Globus pallidus (tissue), 1 donor: ENCODE measurements around the gene SACM1L.
"Not testable (repeated sequence)": the region's sequence is repeated elsewhere in the genome, so short reads cannot be mapped to it uniquely, and the experiment has no call there.

Experiments used
- DNase-seq: peaks from one replicate; pipeline ENCODE4 v3.0.0-alpha.2; 2015; ENCODE audit warnings: low spot score

Gene SACM1L

DNA sequence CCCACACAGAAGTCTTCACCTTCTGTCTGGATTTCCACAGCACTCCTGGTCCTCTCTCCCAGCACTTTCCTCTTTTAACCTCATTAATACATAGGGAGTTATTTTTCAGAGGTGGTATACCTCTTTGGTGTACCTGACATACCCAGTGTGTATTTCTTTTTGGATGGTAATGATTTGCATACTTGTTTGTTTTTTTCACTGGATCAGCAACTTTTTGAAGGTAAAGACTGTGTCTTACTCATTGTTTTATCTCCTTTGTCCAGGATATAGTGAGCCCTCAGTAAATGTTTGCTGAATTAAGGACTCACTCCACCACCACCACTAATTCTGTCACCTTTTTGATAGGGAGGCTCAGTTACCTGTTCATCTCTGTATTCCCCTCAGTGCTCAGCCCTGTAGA, 52.1 kb downstream of the SACM1L start:
- DNase-seq = no peak

DNA sequence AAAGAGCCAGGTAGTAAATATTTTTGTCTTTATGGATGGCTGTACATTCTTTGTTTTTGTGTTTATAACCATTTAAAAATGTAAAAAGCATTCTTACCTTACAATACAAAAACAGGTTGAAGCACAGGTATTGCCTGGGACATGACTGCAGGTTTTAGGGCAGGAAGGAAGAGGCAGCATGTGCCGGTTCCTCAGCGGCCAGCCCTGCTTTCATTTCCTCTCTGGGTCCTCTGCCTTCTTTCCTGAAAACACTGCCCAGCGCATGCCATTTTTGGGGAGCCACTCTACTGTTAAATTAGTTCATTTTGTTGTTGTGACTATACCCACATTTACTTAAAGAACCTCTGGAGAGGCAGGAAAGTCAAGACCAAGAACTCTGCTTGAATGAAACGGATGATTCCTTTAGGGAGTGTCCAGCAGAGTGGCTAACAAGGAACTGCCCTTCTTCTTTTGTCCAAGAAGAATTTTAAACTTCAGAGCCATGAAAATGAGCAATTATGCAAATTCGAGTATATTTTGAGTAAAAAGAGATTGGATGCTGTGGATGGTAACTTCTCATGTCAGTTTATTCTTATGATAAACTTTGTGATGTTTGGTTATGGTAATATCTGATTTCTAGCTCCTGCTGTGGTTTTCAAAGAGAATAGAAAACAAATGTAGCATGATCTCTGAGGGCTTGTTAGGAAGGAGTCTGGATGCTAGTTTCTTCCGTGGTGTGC, 52.7 kb downstream of the SACM1L start:
- peak; percentile 10 for DNase-seq

DNA sequence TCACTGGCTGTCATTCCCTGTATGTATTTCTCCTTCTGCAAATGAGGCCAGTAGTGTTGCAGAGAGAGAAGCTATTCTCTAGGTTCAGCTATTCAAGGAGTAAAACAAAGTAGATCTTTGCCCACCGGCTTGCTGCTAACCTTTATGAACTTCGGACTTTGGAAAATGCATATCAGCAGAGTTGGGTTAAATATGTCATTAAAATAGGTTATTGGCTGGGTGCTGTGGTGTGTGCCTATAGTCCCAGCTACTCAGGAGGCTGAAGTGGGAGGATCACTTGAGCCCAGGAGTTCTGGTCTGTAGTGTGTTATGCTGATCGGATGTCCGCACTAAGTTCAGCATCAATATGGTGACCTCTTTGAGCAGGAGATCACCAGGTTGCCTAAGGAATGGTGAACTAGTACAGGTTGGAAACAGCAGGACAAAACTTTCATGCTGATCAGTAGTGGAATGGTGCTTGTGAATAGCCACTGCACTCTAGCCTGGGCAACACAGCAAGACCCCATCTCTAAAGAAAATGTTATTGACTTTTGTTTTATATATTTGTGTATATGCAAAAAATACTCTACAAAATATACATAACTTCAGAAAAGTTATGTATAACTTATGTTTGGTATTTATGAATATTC, 53.4 kb downstream of the SACM1L start:
- no peak for DNase-seq

DNA sequence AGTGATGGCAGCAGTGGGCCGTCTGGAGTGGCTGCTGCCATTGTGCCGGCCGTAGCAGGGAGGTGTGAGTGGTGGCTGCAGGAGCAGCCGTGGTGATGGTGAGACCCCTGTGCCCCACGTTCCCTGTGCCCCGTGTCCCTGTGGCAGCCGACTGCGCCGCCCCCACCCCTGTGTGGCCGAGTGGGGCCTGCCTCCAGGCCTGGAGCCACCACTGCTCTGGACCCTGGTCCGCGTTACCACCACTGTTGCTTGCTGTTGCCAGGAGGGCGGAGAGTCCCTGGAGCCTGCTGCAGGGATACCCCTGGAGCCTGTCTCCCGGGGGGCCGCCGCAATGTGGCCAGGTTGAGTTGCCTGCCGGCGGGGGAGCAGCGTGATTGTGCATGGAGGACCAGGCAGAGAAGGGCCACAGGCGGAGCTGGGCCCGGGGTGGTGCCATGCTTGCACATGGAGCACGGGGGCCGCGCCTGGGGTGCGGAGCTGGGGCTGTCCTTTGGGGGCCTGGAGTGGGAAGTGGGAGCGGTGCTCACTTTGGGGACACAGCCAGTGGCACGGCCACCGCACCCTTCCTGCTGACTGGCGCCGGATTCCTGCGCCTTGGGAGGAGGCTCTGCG, 57.1 kb downstream of the SACM1L start:
- DNase-seq = no peak

DNA sequence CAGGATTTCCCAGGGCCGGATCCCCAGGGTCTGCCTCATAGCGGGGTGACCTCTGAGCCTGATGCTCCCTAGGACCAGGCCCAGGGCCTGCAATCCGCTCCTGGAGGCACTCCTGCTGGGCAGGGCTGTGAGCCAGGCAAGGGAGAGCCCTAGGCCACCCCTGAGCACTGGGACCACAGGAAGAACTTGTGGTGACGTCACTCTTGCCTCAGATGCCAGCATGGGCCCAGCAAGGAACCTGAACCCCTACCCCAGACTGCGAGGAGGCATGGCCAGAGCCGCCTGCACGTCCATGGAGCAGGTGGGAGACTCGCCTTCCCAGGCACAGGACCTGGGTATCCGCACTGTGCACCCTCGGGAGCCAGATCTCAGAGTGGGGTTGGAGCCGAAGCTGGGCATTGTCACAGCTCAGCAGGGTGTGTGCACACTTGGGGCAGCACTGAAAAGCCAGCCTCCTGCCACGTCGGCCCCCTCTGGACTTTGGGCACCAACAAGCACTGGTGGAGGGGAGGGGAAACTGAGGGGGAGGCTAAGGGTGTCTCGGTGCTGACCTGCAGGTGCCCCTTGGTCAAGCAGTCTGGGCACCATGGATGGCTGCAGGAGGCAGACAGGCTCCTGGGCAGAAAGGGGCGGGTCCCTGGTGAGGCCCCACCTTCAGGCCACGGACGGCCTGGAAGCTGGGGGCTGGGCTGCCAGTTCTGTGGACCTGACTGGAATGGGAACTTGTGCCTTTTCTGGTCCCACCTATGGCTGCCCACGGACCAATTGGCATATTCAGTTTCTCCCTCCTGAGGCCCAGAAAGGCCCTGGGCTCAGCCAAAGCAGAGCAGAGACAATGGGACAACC, 57.8 kb downstream of the SACM1L start:
- no peak for DNase-seq

DNA sequence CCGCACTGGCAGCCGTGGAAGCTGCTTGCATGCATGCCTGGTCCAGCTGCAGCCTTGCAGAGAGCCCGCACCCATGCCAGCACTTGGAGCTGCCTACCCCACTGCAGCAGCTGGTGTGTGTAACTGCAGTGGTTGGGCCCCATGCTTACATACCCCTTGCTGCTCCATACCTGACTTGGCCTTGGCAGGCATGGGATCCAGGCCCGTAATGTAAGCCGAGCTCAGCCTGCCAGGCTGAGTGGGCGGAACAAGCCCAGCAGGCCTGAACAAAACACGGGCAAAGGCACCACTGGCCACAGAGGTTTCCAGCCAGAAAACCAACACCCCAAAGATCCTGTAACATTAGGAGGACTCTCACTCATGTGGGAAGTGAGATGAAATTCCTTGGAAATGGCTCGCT, 58.9 kb downstream of the SACM1L start:
- no peak for DNase-seq

DNA sequence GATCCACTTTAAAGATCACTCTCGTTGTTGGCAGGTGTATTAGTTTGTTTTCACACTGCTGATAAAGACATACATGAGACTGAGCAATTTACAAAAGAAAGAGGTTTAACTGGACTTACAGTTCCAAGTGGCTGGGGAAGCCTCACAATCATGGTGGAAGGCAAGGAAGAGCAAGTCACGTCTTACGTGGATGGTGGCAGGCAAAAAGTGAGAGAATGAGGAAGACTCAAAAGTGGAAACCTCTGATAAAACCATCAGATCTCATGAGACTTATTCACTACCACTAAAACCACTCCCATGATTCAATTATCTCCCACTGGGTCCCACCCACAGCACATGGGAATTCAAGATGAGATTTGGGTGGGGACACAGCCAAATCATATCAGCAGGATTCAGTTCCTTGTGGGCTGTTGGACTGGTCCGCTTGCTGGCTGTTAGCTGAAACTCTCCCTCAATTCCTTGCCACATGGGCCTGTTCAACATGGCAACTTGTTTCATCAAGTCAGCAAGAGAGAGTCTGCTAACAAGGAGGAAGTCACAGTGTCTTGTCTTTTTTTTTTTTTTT, 59.9 kb downstream of the SACM1L start:
- not testable (repeated sequence) for DNase-seq

DNA sequence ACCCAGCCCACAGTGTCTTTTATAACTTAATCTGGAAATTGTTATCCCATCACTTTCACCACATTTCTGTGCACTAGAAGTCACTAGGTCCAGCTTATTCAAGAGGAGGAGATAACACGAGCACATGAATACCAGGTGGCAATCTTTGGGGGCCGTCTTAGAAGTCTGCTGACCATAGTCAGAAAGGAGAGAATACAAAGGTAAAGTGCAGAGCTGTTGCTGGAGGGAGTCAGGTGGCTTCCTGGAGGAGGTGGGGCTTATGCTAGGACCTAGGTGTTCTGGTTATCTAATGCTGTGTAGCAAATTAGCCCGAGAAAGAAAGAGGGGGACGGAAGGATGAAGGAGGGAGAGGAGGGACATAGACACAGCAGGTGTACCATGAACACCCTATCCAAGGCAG, 60.7 kb downstream of the SACM1L start:
- DNase-seq = no peak

DNA sequence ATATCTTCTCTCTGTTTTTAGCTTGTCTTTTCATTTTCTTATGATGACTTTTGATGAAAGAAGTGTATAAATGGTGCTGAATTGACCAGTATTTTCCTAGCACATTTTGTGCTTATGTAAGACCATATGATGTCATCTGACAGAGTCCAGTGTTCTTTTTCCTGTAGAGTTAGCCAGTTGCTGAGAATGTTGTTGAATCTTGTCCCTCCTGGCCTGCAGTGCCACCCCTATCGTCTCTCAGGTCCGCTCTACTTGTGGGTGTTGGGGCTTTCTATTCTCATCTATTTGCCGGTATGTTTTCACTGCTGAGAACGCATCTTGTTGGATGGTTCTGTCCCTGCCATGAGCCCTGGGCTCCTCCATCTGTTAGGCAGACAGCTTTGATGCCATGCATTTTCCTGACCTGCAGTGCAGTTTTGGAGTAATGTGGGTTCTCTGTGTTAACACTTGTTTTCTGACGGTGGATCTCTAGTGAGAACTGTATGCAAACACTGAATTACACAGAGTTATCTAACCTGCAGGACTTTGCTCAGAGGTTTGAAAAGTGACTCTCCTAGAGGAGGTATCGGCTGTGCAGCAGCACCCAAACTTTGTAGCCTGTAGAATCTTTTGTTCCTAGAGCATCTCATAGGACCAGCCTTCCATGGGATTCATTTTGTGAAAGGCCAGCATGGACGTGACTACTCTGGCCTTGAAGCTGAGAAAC, 62.5 kb downstream of the SACM1L start:
- no peak for DNase-seq

DNA sequence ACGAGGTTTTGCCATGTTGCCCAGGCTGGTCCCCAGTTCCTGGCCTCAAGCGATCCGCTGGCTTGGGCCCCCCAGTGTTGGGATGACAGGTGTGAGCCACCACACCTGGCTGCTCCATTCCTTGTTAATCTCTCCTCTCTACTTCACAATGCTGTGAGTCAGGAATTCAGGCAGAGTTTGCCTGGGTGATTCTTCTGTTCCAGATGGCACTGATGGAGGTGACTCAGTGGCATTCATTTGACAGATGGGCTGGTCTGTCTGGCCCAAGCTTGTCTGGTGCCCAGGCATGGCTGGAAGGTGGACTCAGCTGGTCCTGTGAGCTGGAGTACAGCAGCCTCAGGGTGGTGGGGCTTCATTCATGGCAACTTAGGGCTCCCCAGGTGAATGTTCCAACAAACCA, 63.9 kb downstream of the SACM1L start:
- DNase-seq = no peak

DNA sequence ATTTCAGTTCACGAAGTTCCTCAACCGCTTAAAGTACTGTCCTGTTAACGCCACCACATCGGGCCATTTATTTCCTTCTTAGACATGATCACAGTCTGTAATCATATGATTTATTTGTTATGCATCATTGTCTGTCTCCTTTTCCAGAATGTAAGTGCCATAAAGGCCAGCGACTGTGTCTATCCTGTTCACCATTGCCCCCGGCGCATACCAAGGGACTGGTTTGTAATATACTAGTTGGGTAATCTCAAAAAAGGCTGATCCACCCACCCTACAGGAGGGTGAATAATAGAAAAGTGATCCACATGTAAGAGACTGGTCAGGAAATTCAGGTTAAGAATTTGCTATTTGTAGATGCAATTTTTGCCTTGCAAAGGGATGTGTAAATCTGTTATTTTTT, 65.3 kb downstream of the SACM1L start:
- no peak for DNase-seq

DNA sequence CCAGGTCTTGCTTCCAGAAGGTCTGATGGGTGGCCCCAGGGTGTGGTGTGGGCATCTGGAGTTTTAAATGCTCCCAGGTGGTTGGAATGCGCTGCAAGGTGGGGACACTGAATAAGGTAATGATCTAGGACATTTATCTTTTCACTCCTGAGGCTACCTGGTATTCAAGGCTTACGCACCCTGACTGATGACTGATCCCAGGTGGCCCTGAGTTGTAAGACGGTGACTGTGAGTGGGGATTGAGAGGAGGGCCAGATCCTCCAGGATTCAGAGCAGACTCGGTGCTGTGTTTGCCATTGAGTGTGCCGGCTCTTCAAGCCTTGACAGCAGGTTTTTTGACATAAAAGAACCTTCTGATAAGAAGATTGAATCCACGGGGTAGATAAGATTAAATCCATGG, 66.9 kb downstream of the SACM1L start:
- DNase-seq = no peak

DNA sequence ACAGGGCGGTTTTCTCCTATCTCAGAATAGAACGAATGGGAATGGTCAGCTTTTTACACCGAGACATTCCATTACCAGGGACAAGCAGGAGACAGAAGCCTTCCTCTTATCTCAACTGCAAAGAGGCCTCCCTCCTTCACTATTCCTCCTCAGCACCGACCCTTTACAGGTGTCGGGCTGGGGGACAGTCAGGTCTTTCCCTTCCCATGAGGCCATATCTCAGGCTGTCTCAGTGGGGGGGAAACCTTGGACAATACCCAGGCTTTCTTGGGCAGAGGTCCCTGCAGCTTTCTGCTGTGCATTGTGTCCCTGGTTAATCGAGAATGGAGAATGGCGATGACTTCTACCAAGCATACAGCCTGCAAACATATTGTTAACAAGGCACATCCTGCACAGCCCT, 67.9 kb downstream of the SACM1L start:
- not testable (repeated sequence) for DNase-seq

DNA sequence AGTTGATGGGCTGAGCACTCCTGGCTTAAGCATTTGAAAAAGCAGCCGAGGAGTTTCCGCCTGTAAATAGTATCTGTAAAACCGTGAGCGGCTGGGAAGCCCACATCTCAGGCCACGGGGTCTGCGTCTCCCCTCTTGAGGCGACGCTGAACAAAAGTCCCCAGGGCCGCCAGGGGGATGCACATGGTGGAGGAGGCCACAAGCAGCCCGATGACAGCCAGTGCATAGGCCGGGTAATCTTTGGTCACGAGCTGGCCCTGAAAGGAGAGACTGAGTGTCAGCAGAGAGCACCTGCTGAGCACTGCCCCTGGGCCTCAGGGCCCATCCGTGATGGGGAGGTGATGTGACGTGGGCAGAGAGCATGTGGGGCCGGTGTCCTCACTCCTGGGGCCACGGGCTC, 69.7 kb downstream of the SACM1L start:
- no peak for DNase-seq

DNA sequence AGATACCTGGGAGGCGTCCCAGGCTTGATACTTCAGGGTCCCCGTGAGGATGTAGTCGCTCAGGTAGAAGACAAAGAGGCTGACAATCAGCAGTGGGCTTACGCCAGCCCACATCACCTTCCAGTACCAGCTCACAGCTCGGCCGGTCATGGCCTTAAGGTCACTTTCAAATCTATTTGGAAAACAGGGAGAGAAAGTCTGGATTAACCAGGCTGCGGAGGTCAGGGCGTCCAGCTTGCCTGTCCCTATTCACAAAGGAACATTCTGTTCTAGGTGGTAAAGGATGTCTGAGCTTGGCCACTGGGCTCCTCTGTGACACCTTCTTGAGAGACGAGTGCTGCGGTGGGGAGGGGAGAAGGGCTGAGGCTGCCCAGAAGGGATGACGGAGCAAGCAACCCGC, 70.7 kb downstream of the SACM1L start:
- DNase-seq = no peak

DNA sequence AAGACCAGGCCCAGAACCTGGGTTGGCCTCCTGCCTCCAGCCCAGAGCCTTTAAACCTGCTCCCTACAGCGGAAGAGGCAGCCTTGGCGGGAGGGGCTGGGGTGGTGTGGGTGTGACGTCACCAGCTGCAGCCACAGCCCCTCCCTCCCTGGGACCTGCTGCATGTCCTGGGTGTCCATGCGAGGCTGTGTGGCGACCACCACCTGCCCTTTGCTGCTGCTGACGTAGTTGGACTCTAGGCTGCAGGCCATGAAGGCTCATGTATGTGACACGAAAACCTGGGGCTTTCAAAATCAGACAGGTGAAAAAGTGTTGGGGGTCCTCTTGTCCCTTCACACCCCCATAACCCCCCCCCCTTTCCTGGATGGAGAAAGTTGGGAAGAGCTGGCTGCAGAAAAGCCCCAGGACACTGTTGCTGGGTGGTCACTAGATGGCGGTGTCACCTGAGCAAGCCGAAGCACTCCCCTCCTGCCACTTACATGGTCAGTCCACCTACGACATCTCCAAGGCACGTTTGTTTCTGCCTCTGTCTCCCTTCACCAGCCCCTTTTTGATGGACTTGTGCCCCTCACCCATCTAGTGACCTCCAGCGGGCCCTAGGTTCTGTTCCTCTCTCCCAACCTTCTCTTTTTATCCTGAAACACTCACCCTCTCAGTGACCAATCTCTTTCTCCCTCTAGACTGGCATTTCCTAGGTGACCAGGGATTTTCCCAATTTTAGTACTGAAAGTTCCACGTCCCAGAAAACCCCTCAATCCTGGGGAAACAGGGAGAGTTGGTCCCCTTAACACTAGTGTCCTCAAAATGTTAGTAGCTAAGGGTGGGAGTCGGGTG, 71.9 kb downstream of the SACM1L start:
- peak; percentile 49 for DNase-seq

DNA sequence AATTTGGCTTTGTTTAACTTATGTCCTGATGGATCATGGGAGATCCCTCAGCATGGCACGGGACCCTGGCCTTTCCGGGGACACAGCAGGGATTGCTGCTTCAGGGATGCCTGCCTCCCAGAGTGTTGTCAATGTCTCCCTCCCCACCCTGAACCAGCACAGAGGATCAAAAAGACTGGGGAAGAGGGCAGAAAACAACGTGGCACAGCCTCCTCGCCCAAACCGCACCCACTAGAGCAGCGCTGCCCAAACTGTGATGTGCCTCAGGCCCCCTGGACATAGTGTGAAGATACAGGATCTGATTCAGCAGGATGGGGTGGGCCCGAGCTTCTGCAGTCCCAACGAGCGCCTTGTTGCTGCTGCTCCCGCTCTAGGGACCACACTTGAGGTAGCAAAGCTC, 72.6 kb downstream of the SACM1L start:
- DNase-seq = no peak

DNA sequence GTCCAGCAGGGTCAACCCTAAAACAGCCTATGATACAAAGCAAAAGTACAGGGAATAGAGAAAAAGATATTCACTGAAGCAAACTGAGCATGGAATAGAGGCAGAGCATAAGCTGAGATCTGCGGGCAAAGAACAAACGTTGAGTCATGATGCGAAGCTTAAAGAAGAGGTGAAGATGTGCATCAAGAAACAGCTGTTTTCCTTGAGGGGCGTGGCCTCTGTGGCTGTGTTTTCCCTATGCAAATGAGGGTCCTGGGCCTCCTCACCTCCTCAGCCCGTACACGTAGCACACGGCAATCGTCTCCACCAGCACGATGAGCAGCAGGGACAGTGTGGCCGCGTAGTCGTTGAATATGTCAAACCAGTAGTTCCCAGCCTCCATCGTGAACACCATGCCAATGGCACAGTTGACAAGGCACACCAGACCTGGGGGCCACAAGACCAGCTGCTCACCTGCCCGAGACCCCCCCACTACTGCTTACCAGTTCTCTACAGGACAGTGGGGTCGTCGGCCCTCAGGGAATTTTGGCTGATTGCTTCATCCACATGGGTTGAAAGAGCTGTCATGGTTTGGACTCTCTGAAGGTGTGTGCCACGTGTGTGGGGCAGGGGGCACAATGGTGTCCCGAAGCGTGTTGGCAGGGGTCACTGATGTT, 73.6 kb downstream of the SACM1L start:
- no peak for DNase-seq

DNA sequence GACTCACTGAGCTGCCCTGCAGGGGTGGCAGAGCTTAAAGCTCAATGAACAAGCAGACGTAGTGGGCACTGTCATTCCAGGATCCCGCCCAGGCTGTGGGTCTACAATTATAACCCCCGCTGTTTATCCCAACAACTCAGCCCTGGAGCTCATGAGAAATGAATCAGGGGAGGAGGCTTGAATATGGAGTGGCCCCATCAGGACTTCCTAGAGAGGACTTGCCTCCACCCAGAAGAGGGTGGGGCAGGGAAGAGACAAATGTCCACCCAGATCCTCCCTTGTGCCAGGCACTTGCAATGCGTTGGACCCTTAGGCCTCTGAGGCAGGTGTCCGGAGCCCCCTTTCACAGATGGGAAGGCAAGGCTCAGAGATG, 74.1 kb downstream of the SACM1L start:
- DNase-seq = no peak

DNA sequence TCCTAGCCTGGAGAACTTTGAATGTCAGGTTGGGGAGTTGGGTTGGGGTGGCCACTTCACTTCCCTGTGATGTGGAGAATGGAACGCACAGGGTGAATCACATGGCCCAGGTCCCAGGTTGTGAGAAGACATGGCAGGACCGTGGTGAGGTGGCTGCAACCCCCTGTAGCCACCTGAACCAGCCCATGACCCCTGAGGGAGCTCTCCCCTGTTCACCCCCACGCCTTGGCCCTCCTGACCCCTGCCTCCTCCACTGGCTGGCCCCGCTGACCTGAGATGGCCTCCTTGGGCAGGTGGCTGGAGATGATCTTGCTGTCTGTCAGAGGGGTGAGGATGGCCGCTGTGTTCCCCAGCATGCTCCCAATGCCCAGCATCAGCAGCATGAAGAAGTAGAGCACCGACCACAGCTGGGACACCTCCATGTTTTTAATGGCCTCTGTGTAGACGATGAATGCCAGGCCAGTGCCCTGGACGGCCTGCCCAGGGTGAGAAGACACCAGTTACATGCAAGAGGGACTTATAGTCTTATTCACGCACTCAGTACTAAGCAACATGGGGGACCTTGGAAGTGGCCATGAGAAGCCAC, 76.2 kb downstream of the SACM1L start:
- no peak for DNase-seq
